Smooth muscle cell of the coronary artery (primary cell): ENCODE results near the gene ARFRP1. TPM values are rescaled to one million over a fixed set of nuclear protein-coding genes. Genes with fewer than 3 reads are reported as not detected.

Experiments
- total RNA-seq: library from RNA; depleted of rRNA; stranded (reverse); fragments of >200 nt; gene quantifications from 2 replicates; pipeline ENCODE4 v1.2.3, GENCODE V29; 2014; ENCODE audit warnings: low replicate concordance

Gene ARFRP1
- 40.9 and 87.1 TPM in 2 replicates for total RNA-seq

GRCh38 chr20:63707558-63708300, at the start of gene ARFRP1, which contains the start of gene ZGPAT:
Gene ARFRP1 (minus strand): TSS chr20:63707976. CDS start chr20:63707091, 885 bp downstream.
Gene ZGPAT (plus strand): TSS chr20:63708039. CDS start chr20:63708581, 542 bp downstream.

DNA sequence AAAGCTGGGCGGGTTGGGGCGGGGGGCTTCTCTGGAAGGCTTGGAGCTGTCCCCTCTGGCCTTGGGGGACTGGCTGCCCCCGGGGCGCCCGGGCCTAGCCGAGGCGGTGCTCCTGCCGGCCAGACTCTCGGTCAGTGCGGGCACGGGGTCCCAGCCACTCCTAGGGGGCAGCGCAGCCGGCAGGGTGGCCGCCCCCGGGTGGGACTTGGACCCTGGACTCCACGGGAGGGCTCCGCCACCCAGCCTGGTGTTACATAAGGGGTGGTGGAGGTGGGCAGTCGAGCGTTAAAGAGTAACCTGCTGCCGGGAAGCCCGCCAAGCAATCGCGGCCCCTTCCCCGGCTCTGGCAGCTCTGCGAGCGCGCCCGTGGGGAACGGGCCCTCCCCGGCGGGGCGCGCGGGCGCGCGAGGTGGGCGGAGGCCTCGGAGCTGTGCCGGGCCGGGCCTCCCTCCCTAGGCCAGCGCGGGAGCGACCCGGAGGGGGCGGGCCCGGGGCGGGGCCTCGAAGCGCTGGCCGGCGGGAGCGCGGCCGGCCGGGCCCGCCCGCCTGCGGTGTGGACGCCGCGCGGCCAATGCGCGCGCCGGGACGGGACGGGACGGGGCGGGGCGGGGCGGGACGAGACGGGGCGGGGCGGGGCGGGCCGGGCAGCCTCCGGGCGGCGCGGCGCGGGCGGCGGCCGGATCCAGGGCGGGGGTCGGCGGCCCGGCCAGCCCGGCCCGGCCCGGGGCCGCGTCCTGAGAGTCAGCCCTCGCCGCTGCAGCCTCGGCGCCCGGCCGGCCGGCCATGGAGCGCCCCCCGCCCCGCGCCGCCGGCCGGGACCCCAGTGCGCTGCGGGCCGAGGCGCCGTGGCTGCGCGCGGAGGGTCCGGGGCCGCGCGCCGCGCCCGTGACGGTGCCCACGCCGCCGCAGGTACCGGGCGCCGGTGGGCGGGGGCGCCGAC, 31.6 kb upstream of the ARFRP1 start, which contains the start of gene SLC2A4RG:
Gene SLC2A4RG, plus strand, starts transcription at position 647 of the 940 bp plus-strand sequence. Its CDS starts 137 bp downstream, at position 784.

GRCh38 chr20:63735859-63736718, 28.3 kb upstream of the ARFRP1 start, which contains the start of gene LIME1:
Gene LIME1 (plus strand): TSS chr20:63736664. CDS start chr20:63737550, 886 bp downstream.

GRCh38 chr20:63696628-63697356, 11.0 kb downstream of the ARFRP1 start, which contains the start of gene TNFRSF6B:
Gene TNFRSF6B (plus strand): TSS chr20:63696652. CDS start chr20:63696768, 116 bp downstream.

DNA sequence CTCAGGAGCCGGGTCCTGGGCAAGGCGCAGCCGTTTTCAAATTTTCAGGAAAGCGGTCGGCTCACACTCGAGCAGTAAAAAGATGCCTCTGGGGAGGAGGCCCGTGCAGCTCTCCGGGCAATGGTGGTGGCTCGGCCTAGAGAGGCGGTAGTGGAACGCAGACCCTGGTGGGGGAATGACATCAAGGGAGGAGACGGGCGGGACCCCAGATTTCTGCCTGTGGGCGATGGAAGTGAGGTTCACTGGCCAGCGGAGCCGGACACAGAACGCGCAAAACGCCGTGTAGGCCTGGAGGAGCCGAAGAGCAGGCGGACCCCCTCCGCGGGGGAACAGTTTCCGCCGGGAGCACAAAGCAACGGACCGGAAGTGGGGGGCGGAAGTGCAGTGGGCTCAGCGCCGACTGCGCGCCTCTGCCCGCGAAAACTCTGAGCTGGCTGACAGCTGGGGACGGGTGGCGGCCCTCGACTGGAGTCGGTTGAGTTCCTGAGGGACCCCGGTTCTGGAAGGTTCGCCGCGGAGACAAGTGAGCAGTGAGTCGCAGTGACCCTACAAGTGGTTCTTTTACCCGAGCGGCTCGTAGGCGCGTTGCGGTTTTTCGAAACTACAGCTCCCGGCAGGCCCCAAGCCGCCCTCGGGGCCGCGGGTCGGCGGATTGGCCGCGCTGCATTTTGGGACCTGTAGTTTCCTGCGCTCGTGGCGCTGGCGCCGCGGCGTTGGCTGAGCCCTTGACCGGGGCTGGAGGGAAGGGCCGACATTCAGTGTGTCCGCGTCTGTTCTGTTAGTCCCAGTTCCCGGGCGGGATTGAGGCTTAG, 49.6 kb downstream of the ARFRP1 start, which contains the start of gene RTEL1:
Gene RTEL1, plus strand, starts transcription at position 376 of the 812 bp plus-strand sequence. CDS start 1,091 bp downstream, outside the sequence.

DNA sequence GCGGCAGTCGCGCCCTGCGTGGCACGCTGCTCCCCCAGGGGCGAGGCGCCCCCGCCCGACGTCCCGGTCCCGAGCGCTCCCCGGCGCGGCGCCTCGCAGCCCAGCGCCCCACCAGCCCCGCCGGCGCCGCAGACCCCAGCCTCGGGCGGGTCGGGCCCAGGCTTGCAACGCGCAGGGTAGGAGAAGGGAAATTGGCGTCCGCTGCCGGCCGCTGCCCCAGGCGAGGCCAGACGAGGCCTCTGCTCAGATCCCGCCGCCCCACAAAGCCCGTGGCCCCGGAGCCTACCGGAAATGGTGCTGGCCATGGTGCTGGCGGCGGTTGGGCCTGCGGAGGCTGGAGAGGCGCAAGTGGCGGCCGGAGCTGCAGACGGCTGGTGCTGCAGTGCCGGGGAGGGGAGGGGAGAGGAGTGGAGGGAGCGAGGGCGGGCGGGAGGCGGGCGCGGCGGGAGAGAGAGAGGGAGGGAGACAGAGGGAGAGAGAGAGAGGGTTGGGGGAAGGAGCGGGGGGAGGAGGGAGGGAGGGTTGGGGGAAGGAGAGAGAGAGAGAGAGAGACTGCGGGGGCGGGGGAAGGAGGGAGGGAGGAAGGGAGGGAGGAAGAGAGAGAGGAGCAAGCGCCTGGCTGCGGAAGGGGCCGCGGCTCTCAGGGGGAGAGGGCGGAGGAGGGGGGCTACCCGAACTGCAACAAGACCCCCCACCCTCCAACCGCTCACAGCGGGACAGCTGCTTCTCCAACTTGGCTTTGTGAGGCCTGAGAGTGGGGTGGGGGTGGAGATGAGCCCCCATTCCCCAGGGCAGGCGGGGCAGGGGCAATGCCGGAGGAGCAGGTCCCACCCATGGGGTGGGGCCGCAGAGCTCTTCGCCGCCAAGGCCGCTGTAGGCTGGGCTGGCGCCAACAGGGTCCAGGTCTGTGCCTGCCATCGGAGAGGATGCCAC, 54.5 kb downstream of the ARFRP1 start, which contains the start of gene STMN3:
Gene STMN3, minus strand, starts transcription at position 384 of the 933 bp plus-strand sequence. Its CDS starts 79 bp downstream, at position 305.

Other genes starting within 250 kb of the ARFRP1 start
- not detected in 2 replicates for gene KCNQ2, start 235.3 kb downstream of the ARFRP1 start, total RNA-seq
- 0.47 and 2.5 TPM in 2 replicates for gene EEF1A2, start 208.9 kb downstream of the ARFRP1 start, total RNA-seq
- 8.0 and 19.2 TPM in 2 replicates for gene PPDPF, start 187.2 kb downstream of the ARFRP1 start, total RNA-seq
- under 0.01 TPM in 1 of 2 replicates, not detected in the other for gene PTK6, start 170.6 kb downstream of the ARFRP1 start, total RNA-seq
- not detected in 2 replicates for gene SRMS, start 160.2 kb downstream of the ARFRP1 start, total RNA-seq
- gene FNDC11, start 153.8 kb downstream of the ARFRP1 start, total RNA-seq, result 0.12 and 0.30 TPM in 2 replicates
- gene HELZ2, start 133.7 kb downstream of the ARFRP1 start, total RNA-seq, result 21.7 and 37.2 TPM in 2 replicates
- gene GMEB2, start 80.9 kb downstream of the ARFRP1 start, total RNA-seq, result 5.6 and 6.8 TPM in 2 replicates
- gene STMN3, start 54.6 kb downstream of the ARFRP1 start, total RNA-seq, result 2.0 and 6.7 TPM in 2 replicates
- gene RTEL1, start 49.7 kb downstream of the ARFRP1 start, total RNA-seq, result 9.2 and 12.5 TPM in 2 replicates
- 0.68 and 7.8 TPM in 2 replicates for gene TNFRSF6B, start 11.3 kb downstream of the ARFRP1 start, total RNA-seq
- gene ZGPAT, start 63 bp upstream of the ARFRP1 start, total RNA-seq, result 15.3 and 28.8 TPM in 2 replicates
- gene LIME1, start 28.7 kb upstream of the ARFRP1 start, total RNA-seq, result 1.4 and 2.3 TPM in 2 replicates
- gene SLC2A4RG, start 31.8 kb upstream of the ARFRP1 start, total RNA-seq, result 12.9 TPM in 2 replicates
- 4.8 and 5.6 TPM in 2 replicates for gene ZBTB46, start 123.3 kb upstream of the ARFRP1 start, total RNA-seq
- gene ABHD16B, start 153.5 kb upstream of the ARFRP1 start, total RNA-seq, result not detected in 2 replicates
- 84.7 and 110 TPM in 2 replicates for gene TPD52L2, start 157.3 kb upstream of the ARFRP1 start, total RNA-seq
- 43.3 and 54.3 TPM in 2 replicates for gene DNAJC5, start 187.2 kb upstream of the ARFRP1 start, total RNA-seq
- gene UCKL1, start 248.4 kb upstream of the ARFRP1 start, total RNA-seq, result 20.6 and 21.0 TPM in 2 replicates